ENCODE results near the gene GNL2. TPM values are rescaled to one million over a fixed set of nuclear protein-coding genes. Genes with fewer than 3 reads are reported as not detected.

The GNL2 gene
- total RNA-seq, 1 experiment from 2014 or later = 74.7 TPM

DNA sequence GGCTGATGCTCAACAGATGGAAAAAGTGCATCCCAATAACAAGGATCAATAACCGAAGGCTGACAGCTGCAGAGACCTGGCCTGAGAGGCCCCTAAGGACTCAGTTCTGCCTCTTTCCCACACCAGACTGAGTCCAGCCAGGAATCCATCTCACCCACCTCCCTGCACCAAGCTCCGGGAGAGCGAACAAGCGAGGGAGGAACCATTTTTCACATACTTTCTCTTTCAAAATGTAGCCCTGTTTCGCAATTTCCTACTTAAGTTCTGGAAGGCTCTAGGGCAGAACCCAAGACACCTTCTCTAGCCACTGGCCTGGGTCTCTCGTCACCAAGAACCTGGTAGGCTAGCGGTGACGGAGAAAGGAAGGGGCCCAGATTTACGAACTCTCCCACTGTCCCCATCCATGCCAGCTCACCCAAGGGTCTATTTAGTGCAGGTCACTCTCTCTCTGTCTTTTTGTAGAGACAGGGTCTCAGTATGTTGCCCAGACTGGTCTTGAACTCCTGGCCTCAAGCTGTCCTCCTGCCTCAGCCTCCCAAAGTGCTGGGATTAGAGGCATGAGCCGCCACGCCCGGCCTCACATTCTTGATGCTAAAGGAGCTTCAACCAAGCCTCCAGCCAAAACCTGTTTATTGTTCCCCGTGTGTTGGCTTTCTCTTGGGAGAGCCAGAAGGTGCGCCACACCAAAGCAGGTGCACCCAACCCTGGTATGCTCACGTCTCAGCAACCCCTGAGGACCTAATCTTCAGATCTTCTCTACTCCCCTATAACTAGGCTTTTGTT is 10.9 kb upstream of the GNL2 start:
- H3K4me1 Mint-ChIP-seq (ENCODE audit: low read depth, unreplicated experiment) = no peaks in the 10 kb centered on the region
- CTCF ChIA-PET = no interaction called here
- TF ChIP-seq, protein P1, sequence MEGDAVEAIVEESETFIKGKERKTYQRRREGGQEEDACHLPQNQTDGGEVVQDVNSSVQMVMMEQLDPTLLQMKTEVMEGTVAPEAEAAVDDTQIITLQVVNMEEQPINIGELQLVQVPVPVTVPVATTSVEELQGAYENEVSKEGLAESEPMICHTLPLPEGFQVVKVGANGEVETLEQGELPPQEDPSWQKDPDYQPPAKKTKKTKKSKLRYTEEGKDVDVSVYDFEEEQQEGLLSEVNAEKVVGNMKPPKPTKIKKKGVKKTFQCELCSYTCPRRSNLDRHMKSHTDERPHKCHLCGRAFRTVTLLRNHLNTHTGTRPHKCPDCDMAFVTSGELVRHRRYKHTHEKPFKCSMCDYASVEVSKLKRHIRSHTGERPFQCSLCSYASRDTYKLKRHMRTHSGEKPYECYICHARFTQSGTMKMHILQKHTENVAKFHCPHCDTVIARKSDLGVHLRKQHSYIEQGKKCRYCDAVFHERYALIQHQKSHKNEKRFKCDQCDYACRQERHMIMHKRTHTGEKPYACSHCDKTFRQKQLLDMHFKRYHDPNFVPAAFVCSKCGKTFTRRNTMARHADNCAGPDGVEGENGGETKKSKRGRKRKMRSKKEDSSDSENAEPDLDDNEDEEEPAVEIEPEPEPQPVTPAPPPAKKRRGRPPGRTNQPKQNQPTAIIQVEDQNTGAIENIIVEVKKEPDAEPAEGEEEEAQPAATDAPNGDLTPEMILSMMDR (IDR thresholded peaks at IDR 0.05; ENCODE audit: unreplicated experiment) = no peak
- H3K4me3 Mint-ChIP-seq (ENCODE audit: low read depth, unreplicated experiment) = no peak overlapping the region
- H3K27me3 Mint-ChIP-seq (ENCODE audit: unreplicated experiment) = peaks cover 7% of the 10 kb centered on the region
- DNase-seq = no peak
- H3K36me3 Mint-ChIP-seq (ENCODE audit: insufficient read depth, unreplicated experiment) = no peaks in the 10 kb centered on the region
- BruUV-seq (replicated peaks) = no TSS peak
- no peaks in the 10 kb centered on the region for H3K9me3 Mint-ChIP-seq (ENCODE audit: low read depth, unreplicated experiment)
- H3K27ac Mint-ChIP-seq (ENCODE audit: unreplicated experiment) = no peak overlapping the region
- intact Hi-C loops (cut with micrococcal nuclease; ENCODE audit: unreplicated experiment) = no loop called here

DNA sequence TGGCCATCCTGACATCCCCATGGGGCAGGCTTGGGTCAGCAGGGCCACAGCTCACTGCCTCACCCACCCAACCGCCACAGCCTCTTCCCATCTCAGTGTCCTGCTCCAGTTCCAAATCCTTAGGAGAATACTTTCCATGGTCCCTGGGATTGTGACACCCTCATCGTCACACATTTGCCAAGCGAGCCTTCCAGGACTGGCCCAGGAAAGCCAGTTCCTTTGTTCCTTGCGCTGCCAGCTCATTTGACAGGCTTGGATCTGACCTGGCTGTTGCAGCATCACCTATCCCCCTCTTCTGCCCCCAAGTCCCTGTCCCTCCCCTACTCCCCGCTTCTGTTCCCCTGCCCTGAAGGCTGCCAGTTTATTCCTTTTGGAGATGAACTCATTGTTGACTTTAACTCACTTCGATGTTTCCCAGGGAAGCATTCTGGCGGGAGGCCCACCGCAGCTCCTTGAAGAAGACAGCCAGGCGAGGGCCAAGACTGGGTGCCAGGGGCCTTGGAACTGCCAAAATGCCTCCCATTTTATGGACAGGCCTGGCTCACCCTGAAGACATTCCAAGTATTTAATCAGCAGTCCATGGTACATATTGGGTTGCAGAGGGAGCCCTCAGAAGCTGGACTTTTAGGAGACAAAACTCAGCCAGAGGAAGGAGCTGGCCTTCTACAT is 10.2 kb upstream of the GNL2 start:
- Mint-ChIP-seq H3K9me3 (ENCODE audit: low read depth, unreplicated experiment) (no peaks in the 10 kb centered on the region), H3K4me1 (ENCODE audit: low read depth, unreplicated experiment) (no peaks in the 10 kb centered on the region), H3K36me3 (ENCODE audit: insufficient read depth, unreplicated experiment) (no peaks in the 10 kb centered on the region), H3K27me3 (ENCODE audit: unreplicated experiment) (peaks cover 10% of the 10 kb centered on the region), H3K27ac (ENCODE audit: unreplicated experiment) (no peak overlapping the region), H3K4me3 (ENCODE audit: low read depth, unreplicated experiment) (no peak overlapping the region)
- no peak for DNase-seq
- TF ChIP-seq, protein P1 (IDR thresholded peaks at IDR 0.05; ENCODE audit: unreplicated experiment) = no peak
- no TSS peak for BruUV-seq (replicated peaks)
- CTCF ChIA-PET = interaction anchor here (0.5 to 0.6 kb wide), 2 partner anchors 240 to 1035 kb away, joined by 3 to 7 read pairs; no protein-coding TSS in a partner anchor
- intact Hi-C loops (cut with micrococcal nuclease; ENCODE audit: unreplicated experiment) = no loop called here

GRCh38 chr1:37605061-37605650 is 9.4 kb upstream of the GNL2 start:
- intact Hi-C loops (cut with micrococcal nuclease; ENCODE audit: unreplicated experiment) = no loop called here
- no peak overlapping the region for H3K27ac Mint-ChIP-seq (ENCODE audit: unreplicated experiment)
- TF ChIP-seq, protein P1 (IDR thresholded peaks at IDR 0.05; ENCODE audit: unreplicated experiment) = no peak
- H3K4me3 Mint-ChIP-seq (ENCODE audit: low read depth, unreplicated experiment) = no peak overlapping the region
- H3K4me1 Mint-ChIP-seq (ENCODE audit: low read depth, unreplicated experiment) = no peaks in the 10 kb centered on the region
- no peaks in the 10 kb centered on the region for H3K9me3 Mint-ChIP-seq (ENCODE audit: low read depth, unreplicated experiment)
- H3K27me3 Mint-ChIP-seq (ENCODE audit: unreplicated experiment) = peaks cover 18% of the 10 kb centered on the region
- DNase-seq = no peak
- CTCF ChIA-PET = interaction anchor here (0.5 kb wide), 1 partner anchor 1034 kb away, joined by 3 read pairs; no protein-coding TSS in a partner anchor
- BruUV-seq (replicated peaks) = no TSS peak
- H3K36me3 Mint-ChIP-seq (ENCODE audit: insufficient read depth, unreplicated experiment) = no peaks in the 10 kb centered on the region

GRCh38 chr1:37602750-37603694 is 7.3 kb upstream of the GNL2 start:
- intact Hi-C loops (cut with micrococcal nuclease; ENCODE audit: unreplicated experiment) = loop anchor here (1.0 kb wide), 1 partner anchor 79 kb away; no protein-coding TSS in a partner anchor
- TF ChIP-seq, protein P1 (IDR thresholded peaks at IDR 0.05; ENCODE audit: unreplicated experiment) = peak; percentile 70
- Mint-ChIP-seq H3K27ac (ENCODE audit: unreplicated experiment) (no peak overlapping the region), H3K36me3 (ENCODE audit: insufficient read depth, unreplicated experiment) (no peaks in the 10 kb centered on the region), H3K4me1 (ENCODE audit: low read depth, unreplicated experiment) (no peaks in the 10 kb centered on the region), H3K9me3 (ENCODE audit: low read depth, unreplicated experiment) (no peaks in the 10 kb centered on the region), H3K4me3 (ENCODE audit: low read depth, unreplicated experiment) (no peak overlapping the region), H3K27me3 (ENCODE audit: unreplicated experiment) (peaks cover 18% of the 10 kb centered on the region)
- CTCF ChIA-PET = interaction anchor here (0.6 to 1.6 kb wide), 11 partner anchors 13 to 1009 kb away, joined by 3 to 8 read pairs (median 4); a partner anchor contains a TSS
- peak; percentile 40 for DNase-seq
- BruUV-seq (replicated peaks) = no TSS peak
